HG02938 (cell line): ENCODE measurements around the gene BANP.
"Not testable (repeated sequence)": the region's sequence is repeated elsewhere in the genome, so short reads cannot be mapped to it uniquely, and the experiment has no call there.

ENCODE experiments used
- ATAC-seq: cut with Tn5 transposase; IDR thresholded peaks from one replicate; pipeline ENCODE4 v1.9.1; 2021; ENCODE audit warnings: mild to moderate bottlenecking, moderate library complexity; ENCODE audit not compliant: unreplicated experiment

The BANP gene

GRCh38 chr16:88076211-88076931 lies 125.1 kb downstream of the BANP start:
- ATAC-seq, result no peak

DNA sequence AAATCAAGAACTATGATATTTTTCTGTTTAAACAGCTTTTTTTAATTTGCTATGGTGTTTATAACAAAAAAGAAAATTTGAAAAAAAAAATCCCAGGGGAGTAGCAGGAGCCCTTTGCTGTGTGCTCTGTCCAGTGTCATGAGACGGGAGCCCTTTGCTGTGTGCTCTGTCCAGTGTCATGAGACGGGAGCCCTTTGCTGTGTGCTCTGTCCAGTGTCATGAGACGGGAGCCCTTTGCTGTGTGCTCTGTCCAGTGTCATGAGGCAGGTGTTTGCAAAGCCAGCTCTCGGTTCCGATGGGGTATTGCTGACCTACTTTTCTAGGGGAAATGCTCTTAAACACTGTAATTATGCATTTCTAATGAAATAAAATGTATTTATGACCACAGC lies 125.7 kb downstream of the BANP start:
- not testable (repeated sequence) for ATAC-seq

DNA sequence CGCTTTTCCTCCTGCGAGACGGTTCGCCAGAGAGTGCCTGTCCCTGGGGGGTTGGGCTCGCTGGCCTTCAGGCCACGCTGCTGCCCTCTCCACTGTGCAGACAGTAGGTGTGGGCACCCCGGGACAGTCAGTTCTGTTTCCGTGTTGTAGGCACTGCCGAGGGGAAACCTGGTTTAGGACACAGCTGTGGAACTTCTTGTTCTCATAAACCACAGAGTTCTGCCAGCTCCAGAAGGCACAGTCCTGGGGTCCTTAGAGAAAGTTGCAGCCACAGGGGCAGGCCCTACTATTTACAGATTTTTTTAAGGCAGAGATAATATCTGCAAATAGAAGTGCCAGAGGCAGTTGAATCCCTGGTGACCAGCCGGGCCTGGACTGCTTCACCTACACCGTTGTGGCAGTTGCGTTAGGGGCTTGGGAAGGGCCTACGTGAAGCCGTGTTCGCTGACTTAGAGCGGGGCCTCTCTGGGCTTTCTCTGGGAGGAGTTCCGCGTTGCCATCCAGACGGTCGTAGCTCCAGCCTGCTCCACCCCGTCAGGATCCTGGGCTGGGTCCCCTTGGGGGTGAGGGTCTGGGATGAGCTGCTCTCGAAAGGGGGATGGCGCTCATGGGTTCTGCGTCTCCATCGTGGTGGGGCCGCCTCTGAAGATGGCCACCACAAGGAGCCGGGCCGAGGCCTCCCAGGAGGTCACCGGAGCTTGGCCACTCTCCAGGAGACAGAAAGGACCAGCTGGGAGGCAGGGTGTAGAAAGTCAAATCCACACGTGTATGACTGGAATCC lies 126.3 kb downstream of the BANP start:
- ATAC-seq, result no peak

- no peak for ATAC-seq
Measured at GRCh38 chr16:88078111-88078775, 127.0 kb downstream of the BANP start.

- ATAC-seq, result no peak
Measured at GRCh38 chr16:88083582-88083981, 132.3 kb downstream of the BANP start.

DNA sequence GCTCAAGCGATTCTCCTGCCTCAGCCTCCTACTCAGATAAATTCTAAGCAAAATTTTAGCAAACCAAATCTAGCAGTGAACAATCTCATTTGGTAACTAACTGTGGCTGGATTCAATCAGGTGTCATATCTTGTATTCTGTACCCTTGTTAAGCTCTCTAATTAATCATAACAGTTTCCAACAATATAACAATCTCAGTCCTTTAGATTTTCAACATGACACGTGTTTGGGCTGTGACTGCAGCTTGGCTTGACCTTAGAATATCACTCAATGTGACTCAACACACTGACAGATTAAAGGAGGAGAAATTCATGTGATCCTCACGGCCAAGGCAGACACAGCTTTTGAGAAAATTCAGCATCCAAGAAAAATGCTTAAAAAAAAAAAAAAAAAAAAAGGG lies 133.6 kb downstream of the BANP start:
- no peak for ATAC-seq

DNA sequence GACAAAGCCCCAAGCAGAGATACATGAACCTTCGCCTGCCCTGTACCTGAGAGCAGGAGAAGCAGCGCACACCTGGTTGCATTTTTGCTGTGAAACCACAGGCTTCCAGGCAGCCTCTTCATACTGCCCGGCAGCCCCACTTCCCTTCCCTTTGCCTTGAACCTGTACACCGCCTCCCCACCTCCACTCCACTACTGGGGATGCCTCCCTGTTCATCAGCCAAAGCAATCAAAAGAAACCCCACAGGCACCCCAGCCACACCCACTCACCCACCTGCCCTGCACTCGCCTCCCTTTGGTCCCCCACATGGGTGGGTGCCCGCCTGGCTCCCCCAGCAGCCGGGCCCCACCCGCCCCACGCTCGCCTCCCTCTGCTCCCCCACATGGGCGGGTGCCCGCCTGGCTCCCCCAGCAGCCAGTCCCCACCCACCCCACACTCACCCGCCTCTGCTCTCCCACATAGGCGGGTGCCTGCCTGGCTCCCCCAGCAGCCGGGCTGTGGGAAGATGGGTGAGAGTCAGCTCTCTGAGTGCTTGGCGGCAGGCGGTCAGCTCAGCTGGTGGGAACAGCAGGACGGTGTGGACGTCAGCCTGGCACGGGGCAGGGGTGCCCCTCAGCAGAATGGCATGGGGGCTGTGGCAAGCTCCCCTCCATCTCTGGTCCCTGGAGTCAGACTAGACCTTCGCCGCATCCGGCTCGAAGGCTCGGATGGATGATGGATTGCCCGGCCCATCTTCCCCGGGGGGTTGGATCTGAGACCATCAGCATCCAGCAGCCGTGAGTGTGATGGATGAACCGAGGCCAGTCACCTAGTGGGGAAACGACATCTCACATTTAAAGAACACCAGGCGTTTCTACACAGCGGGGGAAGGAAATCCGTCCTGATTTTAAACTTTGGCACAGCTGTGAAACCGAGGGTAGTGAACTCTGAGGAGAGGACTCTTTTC lies 135.6 kb downstream of the BANP start:
- no peak for ATAC-seq

DNA sequence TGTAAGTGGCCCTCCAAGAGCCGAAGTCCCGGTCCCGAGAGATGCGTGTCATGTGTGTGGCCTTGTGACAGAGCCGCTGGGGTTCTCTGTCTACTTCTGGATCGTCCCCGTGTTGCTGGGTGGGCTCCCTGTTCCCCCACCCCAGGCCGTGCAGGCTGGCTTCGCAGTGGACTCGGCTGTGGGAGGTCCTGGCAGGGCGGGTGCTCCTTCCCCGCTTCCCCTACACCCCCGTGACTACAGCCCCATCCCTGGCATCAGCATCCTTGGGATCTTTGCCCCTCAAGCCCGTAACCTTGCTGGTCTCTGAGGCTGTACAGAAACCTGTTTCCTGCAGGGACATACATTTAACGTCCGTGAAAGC lies 136.3 kb downstream of the BANP start:
- no peak for ATAC-seq

GRCh38 chr16:88088161-88088581 lies 136.9 kb downstream of the BANP start:
- ATAC-seq, result no peak

DNA sequence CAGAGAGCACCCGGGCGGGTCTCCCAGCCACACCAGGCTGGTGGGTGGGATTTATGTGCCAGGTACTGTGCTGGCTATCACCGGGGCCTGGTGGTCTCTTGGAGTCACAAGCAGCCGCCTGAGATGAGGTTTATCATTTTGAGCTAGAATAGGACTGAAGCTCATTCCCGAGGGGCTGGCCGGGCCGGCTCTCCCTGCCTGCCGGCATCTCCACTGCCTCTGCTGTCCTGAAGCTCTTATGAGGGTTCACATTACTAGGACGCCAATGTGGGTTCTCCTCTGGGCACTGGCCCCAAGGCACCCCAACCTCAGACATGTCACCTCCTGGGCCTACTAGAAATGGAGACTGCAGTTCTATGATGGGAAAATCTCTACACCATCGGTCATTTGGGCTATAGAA lies 137.4 kb downstream of the BANP start:
- ATAC-seq, result not testable (repeated sequence)

- not testable (repeated sequence) for ATAC-seq
Measured at GRCh38 chr16:88089071-88089470, 137.8 kb downstream of the BANP start.

DNA sequence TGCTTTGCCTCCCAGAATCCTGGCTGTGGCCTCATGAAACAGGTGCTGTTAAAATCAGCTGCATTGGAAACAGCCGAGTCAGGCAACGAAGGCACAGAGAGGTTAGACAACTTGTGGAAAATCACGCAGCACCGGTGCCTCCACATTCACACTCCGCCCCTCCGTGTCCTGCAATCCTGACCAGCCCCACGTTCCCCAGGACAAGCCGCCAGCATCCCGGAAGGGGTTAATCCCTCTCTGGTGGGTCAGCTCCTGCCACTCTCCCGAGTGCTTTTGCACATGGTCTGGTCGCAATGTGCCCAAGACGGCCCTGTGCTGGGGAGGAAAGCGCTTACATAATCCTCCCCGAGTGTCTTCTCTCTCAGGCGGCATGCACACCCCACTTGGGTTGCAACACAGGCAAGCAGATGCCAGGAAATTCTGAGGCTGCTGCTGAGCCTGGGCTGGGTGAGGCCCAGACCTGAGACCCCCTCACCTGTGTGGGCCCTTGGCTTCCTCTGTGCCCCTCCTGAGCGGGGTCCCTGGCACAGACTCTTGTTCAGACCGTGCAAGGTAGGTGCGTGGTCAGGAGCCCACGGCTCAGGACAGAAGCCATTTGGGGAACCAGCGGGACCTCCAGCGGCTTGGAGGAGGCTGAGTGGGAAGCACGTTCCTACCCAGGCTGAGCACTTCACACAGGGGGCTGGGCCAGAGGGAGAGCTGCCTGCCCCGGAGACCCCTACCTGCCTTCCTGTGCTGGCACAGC lies 138.6 kb downstream of the BANP start:
- ATAC-seq, result not testable (repeated sequence)

GRCh38 chr16:88090377-88091175 lies 139.3 kb downstream of the BANP start:
- not testable (repeated sequence) for ATAC-seq

GRCh38 chr16:88091221-88091971 lies 140.2 kb downstream of the BANP start:
- ATAC-seq, result not testable (repeated sequence)

DNA sequence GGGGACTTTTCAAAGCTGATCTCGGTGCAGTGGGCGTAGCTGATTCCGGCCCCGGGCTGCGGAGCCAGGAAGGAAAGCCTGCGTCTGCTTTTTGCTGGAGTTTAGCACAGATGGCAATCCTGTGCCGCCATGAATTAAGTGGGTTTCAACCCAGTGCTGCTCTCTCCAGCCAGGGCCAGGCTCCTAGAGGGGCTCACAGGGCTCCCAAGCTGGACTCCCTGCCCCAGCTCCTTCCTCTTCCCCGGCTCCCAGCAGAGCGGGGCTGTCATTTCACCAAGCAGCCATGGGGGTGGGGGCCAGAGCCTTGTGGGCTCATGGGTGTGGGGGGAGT lies 140.7 kb downstream of the BANP start:
- ATAC-seq, result not testable (repeated sequence)

DNA sequence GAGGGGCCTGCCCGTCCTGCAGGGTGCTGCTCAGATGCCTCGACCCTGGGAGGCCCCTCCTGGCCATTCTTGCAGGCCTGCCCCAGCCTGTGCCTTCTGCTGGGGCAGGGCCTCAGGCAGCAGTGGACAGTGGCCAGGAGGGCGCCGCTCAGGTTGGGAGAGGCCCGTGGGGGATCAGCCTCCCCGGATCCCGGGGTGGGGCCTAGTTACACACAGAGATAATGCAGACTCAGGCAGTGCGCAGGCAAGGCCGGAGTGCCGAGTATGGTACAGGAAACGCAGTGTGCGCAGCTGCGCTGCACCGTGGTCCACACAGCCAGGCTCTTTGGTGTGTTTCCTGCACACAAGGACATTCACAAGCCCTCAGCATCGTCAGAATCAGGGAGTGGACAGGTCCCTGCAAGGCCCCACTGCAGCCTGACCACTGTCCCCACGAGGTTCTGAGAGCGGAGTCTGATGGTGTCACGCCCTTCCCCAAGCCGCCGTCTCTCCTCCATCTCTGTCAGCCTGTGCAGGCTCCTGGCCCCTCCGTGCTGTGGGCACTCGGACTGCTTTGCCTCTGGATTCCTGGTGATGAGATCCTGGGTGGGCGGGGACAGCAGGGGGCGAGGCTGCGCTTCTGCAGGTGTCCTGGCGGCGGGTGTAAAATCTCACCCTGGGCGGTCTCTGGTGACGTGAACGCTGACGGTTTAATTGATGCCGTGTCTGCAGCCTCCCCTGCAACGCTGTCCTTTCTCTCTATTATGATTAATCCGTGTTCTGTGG lies 141.7 kb downstream of the BANP start:
- ATAC-seq, result not testable (repeated sequence)

- not testable (repeated sequence) for ATAC-seq
Measured at GRCh38 chr16:88093556-88094252, 142.5 kb downstream of the BANP start.
